ENCODE measurements around the gene GNAQ. TPM values are rescaled to one million over a fixed set of nuclear protein-coding genes. Genes with fewer than 3 reads are reported as not detected.

The GNAQ gene
- total RNA-seq, 2 donors from 2014 or later, result 22.3 to 22.7 TPM

DNA sequence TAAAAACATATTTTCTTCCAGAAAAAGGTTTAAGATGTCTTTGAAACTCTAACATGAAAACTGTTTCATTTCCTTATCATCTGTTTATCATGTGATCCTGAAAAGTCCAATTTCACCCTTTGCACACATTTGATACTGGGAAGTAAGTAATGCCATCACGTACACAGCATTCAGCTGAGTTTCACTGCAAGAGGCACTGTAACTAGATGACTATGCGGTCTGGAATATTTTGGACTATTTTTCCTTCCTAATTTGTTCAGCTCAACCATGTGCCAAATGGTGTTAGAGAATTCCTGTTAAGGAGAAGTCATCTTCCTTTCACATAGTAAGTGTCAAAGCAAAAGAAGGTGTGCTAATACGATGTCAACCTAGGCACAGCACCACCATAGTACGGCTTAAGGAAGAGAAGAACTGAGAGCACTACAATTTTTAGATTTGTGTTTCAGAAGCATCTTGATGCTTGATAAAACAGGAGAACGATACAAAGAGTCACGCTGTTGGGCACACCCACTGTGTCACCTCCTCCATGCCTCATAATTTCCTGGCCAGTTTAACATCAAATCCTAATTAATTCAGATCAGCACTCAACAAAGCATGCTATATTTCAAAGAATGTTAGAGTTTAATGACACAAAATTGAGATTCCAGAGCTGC lies 77.5 kb downstream of the GNAQ start:
- no peaks in the 10 kb centered on the region for H3K9me3 Mint-ChIP-seq
- no peak for DNase-seq
- no peak overlapping the region for H3K4me3 Mint-ChIP-seq
- ATAC-seq (replicated peaks in 1 of 2), result no peak
- no peak overlapping the region for H3K27ac Mint-ChIP-seq
- H3K27me3 Mint-ChIP-seq (ENCODE audit: low read depth), result no peaks in the 10 kb centered on the region
- H3K36me3 Mint-ChIP-seq (ENCODE audit: insufficient read depth in 2 of 2), result no peaks in the 10 kb centered on the region
- H3K4me1 Mint-ChIP-seq (ENCODE audit: low read depth), result peaks cover 43% of the 10 kb centered on the region

- ATAC-seq (replicated peaks in 1 of 2), result no peak
- no peak for DNase-seq
- Mint-ChIP-seq H3K27me3 (ENCODE audit: low read depth) (no peaks in the 10 kb centered on the region), H3K9me3 (no peaks in the 10 kb centered on the region), H3K36me3 (ENCODE audit: insufficient read depth in 2 of 2) (no peaks in the 10 kb centered on the region), H3K4me3 (no peak overlapping the region), H3K4me1 (ENCODE audit: low read depth) (peaks cover 43% of the 10 kb centered on the region), H3K27ac (no peak overlapping the region)
These were observed 78.0 kb downstream of the GNAQ start for GRCh38 chr9:77953590-77953989.

- Mint-ChIP-seq H3K27me3 (ENCODE audit: low read depth) (no peaks in the 10 kb centered on the region), H3K9me3 (no peaks in the 10 kb centered on the region), H3K27ac (no peak overlapping the region), H3K4me3 (no peak overlapping the region), H3K4me1 (ENCODE audit: low read depth) (peaks cover 39% of the 10 kb centered on the region), H3K36me3 (ENCODE audit: insufficient read depth in 2 of 2) (no peaks in the 10 kb centered on the region)
- ATAC-seq (replicated peaks in 1 of 2) (no peak), DNase-seq (no peak)
These were observed 78.8 kb downstream of the GNAQ start for GRCh38 chr9:77952635-77953328.

DNA sequence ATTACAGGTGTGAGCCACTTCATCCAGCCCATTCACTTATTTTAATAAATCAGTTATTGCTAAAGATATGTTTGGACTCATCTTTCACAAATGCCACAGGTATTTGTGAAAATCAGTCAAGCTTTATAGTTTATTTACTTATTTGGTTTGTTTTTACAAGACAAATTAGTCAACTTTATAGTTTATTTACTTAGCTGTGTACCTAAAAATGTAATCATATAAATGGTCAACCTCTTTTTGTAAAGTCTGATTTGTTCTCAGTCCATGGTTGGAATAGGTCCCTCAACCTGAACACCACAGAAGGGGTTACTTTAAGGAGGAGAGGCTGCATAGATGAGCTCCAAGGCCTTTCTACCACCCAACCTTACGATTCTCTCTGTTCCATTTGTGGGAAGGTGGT lies 80.2 kb downstream of the GNAQ start:
- Mint-ChIP-seq H3K4me1 (ENCODE audit: low read depth) (peaks cover 37% of the 10 kb centered on the region), H3K4me3 (no peak overlapping the region), H3K27me3 (ENCODE audit: low read depth) (no peaks in the 10 kb centered on the region), H3K36me3 (ENCODE audit: insufficient read depth in 2 of 2) (no peaks in the 10 kb centered on the region), H3K9me3 (no peaks in the 10 kb centered on the region), H3K27ac (no peak overlapping the region)
- ATAC-seq (replicated peaks in 1 of 2) (no peak), DNase-seq (no peak)

DNA sequence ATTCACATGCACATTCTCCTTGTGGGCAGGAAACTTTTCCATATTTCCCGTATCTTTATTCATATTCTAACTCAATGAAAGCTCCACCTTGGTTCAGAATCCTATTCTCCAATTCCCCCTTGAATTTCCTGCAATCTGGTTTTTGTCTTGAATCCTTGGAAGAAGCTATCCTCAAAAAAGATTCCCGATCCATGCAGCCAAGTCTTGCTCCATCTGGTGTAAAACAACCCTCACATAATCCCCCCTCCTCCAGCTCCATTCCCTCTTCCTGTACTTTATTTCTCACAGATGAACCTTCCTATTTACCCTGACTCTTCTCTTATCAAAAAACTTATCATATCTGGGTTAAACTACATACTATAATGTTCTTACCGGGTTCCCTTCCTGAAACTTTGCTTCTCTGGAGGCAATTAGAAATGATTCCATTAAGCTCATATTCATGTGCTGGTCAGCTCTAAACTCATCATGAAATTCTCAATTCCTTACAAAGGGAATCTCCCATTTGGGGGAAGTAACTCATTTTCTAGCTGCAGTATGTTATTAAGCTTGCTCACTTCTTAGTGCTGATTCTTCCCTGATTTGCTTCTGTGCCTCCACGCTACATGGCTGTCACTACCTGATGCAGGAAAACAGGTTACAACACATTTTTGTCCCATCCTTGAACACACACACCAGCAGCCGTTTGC lies 81.7 kb downstream of the GNAQ start:
- DNase-seq (no peak), ATAC-seq (replicated peaks in 1 of 2) (no peak)
- Mint-ChIP-seq H3K9me3 (no peaks in the 10 kb centered on the region), H3K27ac (no peak overlapping the region), H3K4me3 (no peak overlapping the region), H3K27me3 (ENCODE audit: low read depth) (no peaks in the 10 kb centered on the region), H3K4me1 (ENCODE audit: low read depth) (peaks cover 43% of the 10 kb centered on the region), H3K36me3 (ENCODE audit: insufficient read depth in 2 of 2) (no peaks in the 10 kb centered on the region)

DNA sequence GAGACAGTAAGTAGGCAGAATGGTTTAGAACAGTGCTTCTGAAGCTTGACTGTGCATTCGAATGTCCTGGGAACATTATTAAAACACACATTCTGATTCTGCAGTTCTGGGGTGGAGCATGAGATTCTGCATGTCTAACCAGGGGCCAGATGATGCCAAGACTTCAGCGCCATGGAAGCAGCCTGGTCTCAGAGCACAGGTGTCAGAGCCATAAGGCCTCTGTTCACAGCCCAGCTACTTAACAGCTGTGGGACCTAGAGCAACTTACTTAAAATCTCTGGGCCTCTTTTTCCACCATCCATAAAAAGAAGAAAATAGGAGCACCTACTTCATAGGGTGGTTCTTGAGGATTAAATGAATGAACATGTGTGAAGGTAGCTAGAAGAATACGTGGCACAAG lies 84.0 kb downstream of the GNAQ start:
- peaks cover 54% of the 10 kb centered on the region for H3K4me1 Mint-ChIP-seq (ENCODE audit: low read depth)
- H3K4me3 Mint-ChIP-seq, result no peak overlapping the region
- no peak for ATAC-seq (replicated peaks in 1 of 2)

GRCh38 chr9:77946969-77947620 lies 84.5 kb downstream of the GNAQ start:
- ATAC-seq (replicated peaks in 1 of 2) (no peak), DNase-seq (no peak)
- no peak overlapping the region for H3K27ac Mint-ChIP-seq
- no peaks in the 10 kb centered on the region for H3K36me3 Mint-ChIP-seq (ENCODE audit: insufficient read depth in 2 of 2)
- peaks cover 54% of the 10 kb centered on the region for H3K4me1 Mint-ChIP-seq (ENCODE audit: low read depth)
- H3K9me3 Mint-ChIP-seq, result no peaks in the 10 kb centered on the region
- H3K4me3 Mint-ChIP-seq, result no peak overlapping the region
- no peaks in the 10 kb centered on the region for H3K27me3 Mint-ChIP-seq (ENCODE audit: low read depth)

More for the DNA sequence above, 84.0 kb downstream of the GNAQ start:
- H3K9me3 Mint-ChIP-seq, result no peaks in the 10 kb centered on the region
- DNase-seq, result no peak
- H3K27me3 Mint-ChIP-seq (ENCODE audit: low read depth), result no peaks in the 10 kb centered on the region
- no peaks in the 10 kb centered on the region for H3K36me3 Mint-ChIP-seq (ENCODE audit: insufficient read depth in 2 of 2)
- no peak overlapping the region for H3K27ac Mint-ChIP-seq

DNA sequence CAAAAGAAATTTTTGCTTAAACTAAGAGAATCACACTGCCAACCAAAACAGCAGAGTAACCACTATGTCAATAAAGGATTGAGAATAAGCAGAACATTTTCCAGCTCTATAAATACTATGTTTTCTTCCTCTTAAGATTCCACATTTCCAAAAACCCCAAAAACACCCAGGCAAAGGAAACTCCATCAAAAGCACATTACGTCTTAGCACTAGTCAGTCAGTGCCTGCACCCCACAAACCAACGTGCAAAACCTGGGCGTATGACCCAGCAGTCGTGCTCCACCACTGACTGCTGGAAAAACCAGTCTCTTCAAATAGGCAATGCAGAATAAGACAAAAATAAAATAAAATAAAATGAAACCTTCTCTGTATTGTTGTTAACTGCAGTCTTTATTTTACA lies 85.3 kb downstream of the GNAQ start:
- DNase-seq (no peak), ATAC-seq (replicated peaks in 1 of 2) (no peak)
- no peaks in the 10 kb centered on the region for H3K36me3 Mint-ChIP-seq (ENCODE audit: insufficient read depth in 2 of 2)
- no peak overlapping the region for H3K27ac Mint-ChIP-seq
- H3K4me3 Mint-ChIP-seq, result no peak overlapping the region
- peaks cover 54% of the 10 kb centered on the region for H3K4me1 Mint-ChIP-seq (ENCODE audit: low read depth)
- H3K27me3 Mint-ChIP-seq (ENCODE audit: low read depth), result no peaks in the 10 kb centered on the region
- no peaks in the 10 kb centered on the region for H3K9me3 Mint-ChIP-seq

- H3K36me3 Mint-ChIP-seq (ENCODE audit: insufficient read depth in 2 of 2), result no peaks in the 10 kb centered on the region
- H3K27ac Mint-ChIP-seq, result no peak overlapping the region
- H3K9me3 Mint-ChIP-seq, result no peaks in the 10 kb centered on the region
- peaks cover 54% of the 10 kb centered on the region for H3K4me1 Mint-ChIP-seq (ENCODE audit: low read depth)
- H3K27me3 Mint-ChIP-seq (ENCODE audit: low read depth), result no peaks in the 10 kb centered on the region
- DNase-seq (no peak), ATAC-seq (replicated peaks in 1 of 2) (no peak)
- no peak overlapping the region for H3K4me3 Mint-ChIP-seq
These were observed 85.8 kb downstream of the GNAQ start for GRCh38 chr9:77945798-77946197.

- Mint-ChIP-seq H3K27ac (peak overlapping the region; percentile 67), H3K27me3 (ENCODE audit: low read depth) (no peaks in the 10 kb centered on the region), H3K4me1 (ENCODE audit: low read depth) (peaks cover 43% of the 10 kb centered on the region), H3K4me3 (peak overlapping the region; percentile 27 to 34), H3K9me3 (no peaks in the 10 kb centered on the region), H3K36me3 (ENCODE audit: insufficient read depth in 2 of 2) (no peaks in the 10 kb centered on the region)
- DNase-seq (no peak), ATAC-seq (replicated peaks in 1 of 2) (no peak)
These were observed 86.9 kb downstream of the GNAQ start for GRCh38 chr9:77944556-77945243.

DNA sequence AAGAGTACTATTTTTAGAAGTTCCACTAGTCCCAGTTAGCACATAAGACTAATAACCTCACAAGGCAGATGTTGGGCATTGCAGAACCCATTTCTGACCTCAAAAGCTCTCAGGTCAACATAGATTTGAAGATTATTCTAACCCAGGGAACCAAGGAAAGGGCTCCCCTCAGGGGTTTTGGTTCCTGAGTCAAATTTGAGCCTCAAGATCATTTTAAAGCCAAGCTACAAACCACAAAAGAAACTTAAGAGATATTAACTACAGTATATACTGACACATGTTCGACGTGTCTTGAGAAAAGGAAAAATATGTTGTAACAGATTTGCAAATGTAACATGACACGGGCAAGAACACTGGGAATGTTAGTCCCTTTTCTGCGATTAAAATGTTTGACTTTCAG lies 88.6 kb downstream of the GNAQ start:
- Mint-ChIP-seq H3K4me1 (ENCODE audit: low read depth) (peaks cover 48% of the 10 kb centered on the region), H3K36me3 (ENCODE audit: insufficient read depth in 2 of 2) (peaks cover 0 to 2% of the 10 kb centered on the region in 2 donors), H3K4me3 (no peak overlapping the region), H3K9me3 (no peaks in the 10 kb centered on the region), H3K27ac (no peak overlapping the region), H3K27me3 (ENCODE audit: low read depth) (no peaks in the 10 kb centered on the region)
- DNase-seq (no peak), ATAC-seq (replicated peaks in 1 of 2) (no peak)

DNA sequence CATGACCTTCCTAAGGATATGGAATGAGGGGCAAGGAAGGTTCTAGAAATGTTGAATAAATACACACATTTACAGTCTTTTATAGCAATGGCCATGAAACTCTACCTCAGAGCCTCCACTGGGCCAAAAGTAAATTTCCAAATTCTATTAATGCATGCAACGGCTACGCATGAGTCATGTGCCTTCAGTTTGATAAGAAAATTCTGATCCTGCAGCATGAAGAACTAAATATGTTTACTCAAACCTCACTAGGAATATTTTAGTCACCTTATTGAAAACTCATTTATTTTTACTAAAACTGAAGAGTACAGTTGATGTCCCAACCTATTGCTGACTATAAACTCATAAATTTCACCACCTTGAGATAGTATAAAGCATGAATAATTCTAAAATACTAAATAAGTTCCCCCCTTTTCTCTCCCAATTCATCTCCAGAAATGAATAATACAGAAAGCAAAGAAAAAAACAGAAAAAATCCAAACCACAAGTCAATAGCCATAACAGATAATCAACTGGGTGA lies 92.4 kb downstream of the GNAQ start:
- H3K9me3 Mint-ChIP-seq, result no peaks in the 10 kb centered on the region
- H3K36me3 Mint-ChIP-seq (ENCODE audit: insufficient read depth in 2 of 2), result peaks cover 2 to 5% of the 10 kb centered on the region in 2 donors
- peaks cover 31% of the 10 kb centered on the region for H3K4me1 Mint-ChIP-seq (ENCODE audit: low read depth)
- ATAC-seq (replicated peaks in 1 of 2), result peak in 1 of 2 donors; percentile 26
- no peak overlapping the region for H3K27ac Mint-ChIP-seq
- H3K27me3 Mint-ChIP-seq (ENCODE audit: low read depth), result no peaks in the 10 kb centered on the region
- no peak overlapping the region for H3K4me3 Mint-ChIP-seq
- no peak for DNase-seq

All from activated T-cell treated with anti-CD3 and anti-CD28 coated beads, Interleukin-2, amount 50 U/mL, for 72 hours (primary cell).